ENCODE results near the gene GATD1.

DNA sequence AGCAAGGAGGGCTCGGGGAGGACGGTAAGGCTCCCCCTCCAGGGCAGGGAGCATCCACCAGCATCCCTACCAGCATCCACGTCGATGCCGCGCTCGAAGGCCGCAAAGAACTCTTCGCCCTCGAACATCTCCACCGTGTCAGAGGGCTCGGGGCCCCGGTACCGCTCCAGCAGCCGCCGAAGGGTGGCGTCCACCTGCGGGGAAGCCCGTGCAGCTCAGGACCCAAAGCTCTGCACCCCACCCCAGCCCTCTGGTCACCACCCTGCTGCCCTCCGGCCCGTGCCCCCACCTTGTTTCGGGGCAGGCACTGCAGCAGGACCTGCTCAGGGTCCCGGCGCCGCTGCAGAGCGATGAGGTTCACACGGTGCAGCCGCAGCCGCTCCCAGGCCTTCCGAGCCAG, 23.2 kb upstream of the GATD1 start:
- TF ChIP-seq, protein P1, sequence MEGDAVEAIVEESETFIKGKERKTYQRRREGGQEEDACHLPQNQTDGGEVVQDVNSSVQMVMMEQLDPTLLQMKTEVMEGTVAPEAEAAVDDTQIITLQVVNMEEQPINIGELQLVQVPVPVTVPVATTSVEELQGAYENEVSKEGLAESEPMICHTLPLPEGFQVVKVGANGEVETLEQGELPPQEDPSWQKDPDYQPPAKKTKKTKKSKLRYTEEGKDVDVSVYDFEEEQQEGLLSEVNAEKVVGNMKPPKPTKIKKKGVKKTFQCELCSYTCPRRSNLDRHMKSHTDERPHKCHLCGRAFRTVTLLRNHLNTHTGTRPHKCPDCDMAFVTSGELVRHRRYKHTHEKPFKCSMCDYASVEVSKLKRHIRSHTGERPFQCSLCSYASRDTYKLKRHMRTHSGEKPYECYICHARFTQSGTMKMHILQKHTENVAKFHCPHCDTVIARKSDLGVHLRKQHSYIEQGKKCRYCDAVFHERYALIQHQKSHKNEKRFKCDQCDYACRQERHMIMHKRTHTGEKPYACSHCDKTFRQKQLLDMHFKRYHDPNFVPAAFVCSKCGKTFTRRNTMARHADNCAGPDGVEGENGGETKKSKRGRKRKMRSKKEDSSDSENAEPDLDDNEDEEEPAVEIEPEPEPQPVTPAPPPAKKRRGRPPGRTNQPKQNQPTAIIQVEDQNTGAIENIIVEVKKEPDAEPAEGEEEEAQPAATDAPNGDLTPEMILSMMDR (conservative IDR thresholded peaks at IDR 0.05; ENCODE audit: low read length), result no peak
- TF ChIP-seq EZH2phosphoT487 (IDR thresholded peaks at IDR 0.05; ENCODE audit: borderline replicate concordance, low read depth, low read length), result no peak
